ENCODE data around the gene SLC23A1.

The SLC23A1 gene

GRCh38 chr5:139406963-139407362 lies 23.9 kb upstream of the SLC23A1 start:
- DNase-seq (ENCODE audit: low read depth): no peak

- no peak for DNase-seq (ENCODE audit: low read depth)
Measured at GRCh38 chr5:139404484-139404840, 21.4 kb upstream of the SLC23A1 start.

- peak; percentile 96 for DNase-seq (ENCODE audit: low read depth)
Measured at GRCh38 chr5:139403787-139404483, 20.8 kb upstream of the SLC23A1 start, which contains the start of gene SPATA24. TSS of gene SPATA24 (minus strand) at chr5:139404089. CDS start at chr5:139404060, 29 bp downstream.

- DNase-seq (ENCODE audit: low read depth): no peak
Measured at GRCh38 chr5:139403418-139403786, 20.3 kb upstream of the SLC23A1 start.

GRCh38 chr5:139402561-139403158 lies 19.6 kb upstream of the SLC23A1 start:
- no peak for DNase-seq (ENCODE audit: low read depth)

- DNase-seq (ENCODE audit: low read depth): no peak
Measured at GRCh38 chr5:139401546-139401945, 18.4 kb upstream of the SLC23A1 start.

- DNase-seq (ENCODE audit: low read depth): no peak
Measured at GRCh38 chr5:139399501-139400121, 16.5 kb upstream of the SLC23A1 start.

- DNase-seq (ENCODE audit: low read depth): no peak
Measured at GRCh38 chr5:139397921-139398320, 14.8 kb upstream of the SLC23A1 start.

- no peak for DNase-seq (ENCODE audit: low read depth)
Measured at GRCh38 chr5:139396691-139397090, 13.6 kb upstream of the SLC23A1 start.

- no peak for DNase-seq (ENCODE audit: low read depth)
Measured at GRCh38 chr5:139395844-139396640, 12.9 kb upstream of the SLC23A1 start.

- no peak for DNase-seq (ENCODE audit: low read depth)
Measured at GRCh38 chr5:139394654-139395566, 11.8 kb upstream of the SLC23A1 start, which contains the start of gene PROB1. TSS of gene PROB1 (minus strand) at chr5:139395104. CDS start at chr5:139395081, 23 bp downstream.

GRCh38 chr5:139394123-139394653 lies 11.1 kb upstream of the SLC23A1 start:
- DNase-seq (ENCODE audit: low read depth): peak; percentile 45

GRCh38 chr5:139393497-139394122 lies 10.5 kb upstream of the SLC23A1 start:
- DNase-seq (ENCODE audit: low read depth): no peak

GRCh38 chr5:139392678-139393496 lies 9.8 kb upstream of the SLC23A1 start:
- DNase-seq (ENCODE audit: low read depth): peak; percentile 57

GRCh38 chr5:139392324-139392677 lies 9.2 kb upstream of the SLC23A1 start:
- no peak for DNase-seq (ENCODE audit: low read depth)

GRCh38 chr5:139391570-139392323 lies 8.7 kb upstream of the SLC23A1 start:
- DNase-seq (ENCODE audit: low read depth): no peak

GRCh38 chr5:139390639-139391569 lies 7.8 kb upstream of the SLC23A1 start:
- no peak for DNase-seq (ENCODE audit: low read depth)

Measured in activated T-helper 1 cell treated with Interleukin-2 at 50 U/mL for 16 hours (primary cell).